ENCODE results near the gene GTPBP10. TPM values are rescaled to one million over a fixed set of nuclear protein-coding genes. Genes with fewer than 3 reads are reported as not detected.
A peak's percentile ranks its signal among the peaks of the same experiment; 100 is the strongest.
"Not testable (repeated sequence)": the region's sequence is repeated elsewhere in the genome, so short reads cannot be mapped to it uniquely, and the experiment has no call there.

GTPBP10 gene
- 13.3 TPM for total RNA-seq

- DNase-seq = peak; percentile 96
Measured at GRCh38 chr7:90346336-90347125, at the start of gene GTPBP10. Gene GTPBP10, plus strand, starts transcription at chr7:90346716. Its CDS starts 26 bp downstream, at chr7:90346742.

- no peak for DNase-seq
Measured at GRCh38 chr7:90298145-90299038, 48.1 kb upstream of the GTPBP10 start.

- DNase-seq = no peak
Measured at GRCh38 chr7:90303241-90303640, 43.3 kb upstream of the GTPBP10 start.

GRCh38 chr7:90309872-90310271 is 36.6 kb upstream of the GTPBP10 start:
- no peak for DNase-seq

GRCh38 chr7:90311175-90311574 is 35.3 kb upstream of the GTPBP10 start:
- DNase-seq = no peak

GRCh38 chr7:90312745-90313144 is 33.8 kb upstream of the GTPBP10 start:
- DNase-seq = no peak

- DNase-seq = no peak
Measured at GRCh38 chr7:90313907-90314306, 32.6 kb upstream of the GTPBP10 start.

GRCh38 chr7:90320014-90320413 is 26.5 kb upstream of the GTPBP10 start:
- DNase-seq = no peak

- DNase-seq = no peak
Measured at GRCh38 chr7:90320418-90320800, 26.1 kb upstream of the GTPBP10 start.

- DNase-seq = no peak
Measured at GRCh38 chr7:90320801-90321494, 25.6 kb upstream of the GTPBP10 start, which contains the start of gene FAM237B. Gene FAM237B, minus strand, starts transcription at chr7:90321304. Its CDS starts 1,556 bp downstream, at chr7:90319748.

GRCh38 chr7:90322837-90323236 is 23.7 kb upstream of the GTPBP10 start:
- DNase-seq = no peak

- DNase-seq = no peak
Measured at GRCh38 chr7:90326500-90326899, 20.0 kb upstream of the GTPBP10 start.

GRCh38 chr7:90334193-90334843 is 12.2 kb upstream of the GTPBP10 start:
- no peak for DNase-seq

GRCh38 chr7:90334926-90335325 is 11.6 kb upstream of the GTPBP10 start:
- not testable (repeated sequence) for DNase-seq

GRCh38 chr7:90337106-90337505 is 9.4 kb upstream of the GTPBP10 start:
- DNase-seq = no peak

GRCh38 chr7:90345016-90345415 is 1.5 kb upstream of the GTPBP10 start:
- DNase-seq = no peak

GRCh38 chr7:90345595-90346335 is 751 bp upstream of the GTPBP10 start:
- DNase-seq = peak; percentile 48

GRCh38 chr7:90347759-90348158 is 1.2 kb downstream of the GTPBP10 start:
- DNase-seq = no peak

- no peak for DNase-seq
Measured at GRCh38 chr7:90349305-90349704, 2.8 kb downstream of the GTPBP10 start.

- not testable (repeated sequence) for DNase-seq
Measured at GRCh38 chr7:90350032-90350431, 3.5 kb downstream of the GTPBP10 start.

GRCh38 chr7:90351987-90352386 is 5.5 kb downstream of the GTPBP10 start:
- DNase-seq = no peak

Data from skin of body (tissue), 2 donors.